WTC11 (cell line): Measurements from ENCODE around the gene LCT. TPM values are rescaled to one million over a fixed set of nuclear protein-coding genes. Genes with fewer than 3 reads are reported as not detected.

Experiments used
- ATAC-seq: fragments of 200-7000 bp; cut with Tn5 transposase; 2 replicates; pipeline ENCODE4 v1.10.0; 2021; ENCODE audit warnings: mild to moderate bottlenecking, moderate library complexity
- CTCF ChIA-PET: fragments of 300-600 bp; sonication (Branson Sonifier 250); formaldehyde crosslinking; loops from one replicate; lab custom pipeline; 2021; ENCODE audit warnings: antibody characterized with exemption; lab: Charles Lee
- POLR2A ChIA-PET: fragments of 350-600 bp; sonication (Branson Sonifier 250); formaldehyde crosslinking; loops from one replicate; lab custom pipeline; 2021; ENCODE audit warnings: antibody characterized with exemption; lab: Charles Lee
- DNase-seq: peaks from one replicate; pipeline ENCODE4 v3.0.0; 2021; ENCODE audit warnings: low spot score
- H3K27ac Mint-ChIP-seq: 2 replicates; pipeline ENCODE4 v1.8.0; 2021; ENCODE audit warnings: mixed read lengths
- H3K27me3 Mint-ChIP-seq: 2 replicates; pipeline ENCODE4 v1.8.0; 2021; ENCODE audit warnings: low read depth, mild to moderate bottlenecking, moderate library complexity, mixed read lengths
- H3K36me3 Mint-ChIP-seq: 2 replicates; pipeline ENCODE4 v1.8.0; 2021; ENCODE audit warnings: mixed read lengths
- H3K4me1 Mint-ChIP-seq: 2 replicates; pipeline ENCODE4 v1.8.0; 2022; ENCODE audit warnings: mixed read lengths
- H3K4me3 Mint-ChIP-seq: 2 replicates; pipeline ENCODE4 v1.8.0; 2021; ENCODE audit warnings: mild to moderate bottlenecking, moderate library complexity, mixed read lengths
- H3K9me3 Mint-ChIP-seq: 2 replicates; pipeline ENCODE4 v1.8.0; 2021; ENCODE audit warnings: mixed read lengths
- E2F1 ChIP-seq: sonication (generic); formaldehyde crosslinking; IDR thresholded peaks from 2 replicates; pipeline ENCODE4 v1.8.0; 2022; ENCODE audit warnings: mild to moderate bottlenecking, missing genetic modification reagents
- GABPB1 ChIP-seq: sonication (generic); formaldehyde crosslinking; IDR thresholded peaks from 2 replicates; pipeline ENCODE4 v1.8.1; 2023; ENCODE audit warnings: mild to moderate bottlenecking, missing genetic modification reagents
- HMGA2 ChIP-seq: fragments of 250-450 bp; sonication (Bioruptor Pico); IDR thresholded peaks from 2 replicates; pipeline ENCODE4 v1.4.0; 2021; ENCODE audit warnings: mild to moderate bottlenecking, moderate library complexity
- IRF2 ChIP-seq: sonication (generic); formaldehyde crosslinking; IDR thresholded peaks from 2 replicates; pipeline ENCODE4 v1.8.0; 2022; ENCODE audit warnings: low read depth, missing genetic modification reagents, borderline replicate concordance
- STAT6 ChIP-seq: sonication (generic); formaldehyde crosslinking; conservative IDR thresholded peaks from 2 replicates; pipeline ENCODE4 v1.8.1; 2023; ENCODE audit warnings: mild to moderate bottlenecking, low read depth, missing genetic modification reagents, moderate library complexity
- TP53 ChIP-seq: sonication (generic); formaldehyde crosslinking; IDR thresholded peaks from 2 replicates; pipeline ENCODE4 v1.8.1; 2023; ENCODE audit warnings: mild to moderate bottlenecking, missing genetic modification reagents
- total RNA-seq: library from RNA; stranded (reverse); gene quantifications from 3 replicates; pipeline ENCODE4 v1.2.3, GENCODE V29; 2021
- TF ChIP-seq, protein P1 (sequence below): sonication (generic); formaldehyde crosslinking; IDR thresholded peaks from 2 replicates; pipeline ENCODE4 v1.8.1; 2023; ENCODE audit warnings: mild to moderate bottlenecking, moderate library complexity, missing genetic modification reagents
- TF ChIP-seq, protein P2 (sequence below): fragments of 200-600 bp; IDR thresholded peaks from 2 replicates; pipeline ENCODE4 v1.8.0; 2022; ENCODE audit warnings: antibody characterized with exemption
- TF ChIP-seq, protein P3 (sequence below): sonication (generic); formaldehyde crosslinking; IDR thresholded peaks from 2 replicates; pipeline ENCODE4 v1.8.0; 2023; ENCODE audit warnings: missing genetic modification reagents, mild to moderate bottlenecking, borderline replicate concordance

Gene LCT
- total RNA-seq, 1 experiment from 2014 or later, result 0.02 TPM

GRCh38 chr2:135790423-135790822 lies 46.6 kb downstream of the LCT start (continued):
- TF ChIP-seq, protein P1, sequence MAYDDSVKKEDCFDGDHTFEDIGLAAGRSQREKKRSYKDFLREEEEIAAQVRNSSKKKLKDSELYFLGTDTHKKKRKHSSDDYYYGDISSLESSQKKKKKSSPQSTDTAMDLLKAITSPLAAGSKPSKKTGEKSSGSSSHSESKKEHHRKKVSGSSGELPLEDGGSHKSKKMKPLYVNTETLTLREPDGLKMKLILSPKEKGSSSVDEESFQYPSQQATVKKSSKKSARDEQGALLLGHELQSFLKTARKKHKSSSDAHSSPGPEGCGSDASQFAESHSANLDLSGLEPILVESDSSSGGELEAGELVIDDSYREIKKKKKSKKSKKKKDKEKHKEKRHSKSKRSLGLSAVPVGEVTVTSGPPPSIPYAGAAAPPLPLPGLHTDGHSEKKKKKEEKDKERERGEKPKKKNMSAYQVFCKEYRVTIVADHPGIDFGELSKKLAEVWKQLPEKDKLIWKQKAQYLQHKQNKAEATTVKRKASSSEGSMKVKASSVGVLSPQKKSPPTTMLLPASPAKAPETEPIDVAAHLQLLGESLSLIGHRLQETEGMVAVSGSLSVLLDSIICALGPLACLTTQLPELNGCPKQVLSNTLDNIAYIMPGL (CRISPR knock-in tag), result no peak

- DNase-seq, result no peak
- ChIA-PET CTCF (interaction anchor here (2.4 kb wide), 1 partner anchor 11 kb away, joined by 9 read pairs; no protein-coding TSS in a partner anchor), POLR2A (interaction anchor here (0.6 kb wide), 1 partner anchor 11 kb away, joined by 5 read pairs; no protein-coding TSS in a partner anchor)
- peaks cover 15% of the 10 kb centered on the region for H3K9me3 Mint-ChIP-seq
- no peak for TF ChIP-seq TP53 (CRISPR knock-in tag)
- H3K36me3 Mint-ChIP-seq, result peaks cover 43% of the 10 kb centered on the region
- no peaks in the 10 kb centered on the region for H3K27me3 Mint-ChIP-seq
- H3K4me3 Mint-ChIP-seq, result no peak overlapping the region
- peaks cover 12% of the 10 kb centered on the region for H3K4me1 Mint-ChIP-seq
- H3K27ac Mint-ChIP-seq, result no peak overlapping the region
- ATAC-seq, result no peak
Observed at GRCh38 chr2:135786823-135787222, 50.2 kb downstream of the LCT start.

GRCh38 chr2:135785032-135785431 lies 52.0 kb downstream of the LCT start:
- Mint-ChIP-seq H3K27ac (no peak overlapping the region), H3K27me3 (no peaks in the 10 kb centered on the region), H3K4me3 (no peak overlapping the region), H3K36me3 (peaks cover 61% of the 10 kb centered on the region), H3K4me1 (peaks cover 17% of the 10 kb centered on the region), H3K9me3 (peaks cover 11% of the 10 kb centered on the region)
- ATAC-seq, result no peak
- TF ChIP-seq, protein P2, sequence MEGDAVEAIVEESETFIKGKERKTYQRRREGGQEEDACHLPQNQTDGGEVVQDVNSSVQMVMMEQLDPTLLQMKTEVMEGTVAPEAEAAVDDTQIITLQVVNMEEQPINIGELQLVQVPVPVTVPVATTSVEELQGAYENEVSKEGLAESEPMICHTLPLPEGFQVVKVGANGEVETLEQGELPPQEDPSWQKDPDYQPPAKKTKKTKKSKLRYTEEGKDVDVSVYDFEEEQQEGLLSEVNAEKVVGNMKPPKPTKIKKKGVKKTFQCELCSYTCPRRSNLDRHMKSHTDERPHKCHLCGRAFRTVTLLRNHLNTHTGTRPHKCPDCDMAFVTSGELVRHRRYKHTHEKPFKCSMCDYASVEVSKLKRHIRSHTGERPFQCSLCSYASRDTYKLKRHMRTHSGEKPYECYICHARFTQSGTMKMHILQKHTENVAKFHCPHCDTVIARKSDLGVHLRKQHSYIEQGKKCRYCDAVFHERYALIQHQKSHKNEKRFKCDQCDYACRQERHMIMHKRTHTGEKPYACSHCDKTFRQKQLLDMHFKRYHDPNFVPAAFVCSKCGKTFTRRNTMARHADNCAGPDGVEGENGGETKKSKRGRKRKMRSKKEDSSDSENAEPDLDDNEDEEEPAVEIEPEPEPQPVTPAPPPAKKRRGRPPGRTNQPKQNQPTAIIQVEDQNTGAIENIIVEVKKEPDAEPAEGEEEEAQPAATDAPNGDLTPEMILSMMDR, result 0 out of 2 replicates have a peak, but pooled peaks have one; percentile 9
- TF ChIP-seq, protein P3, sequence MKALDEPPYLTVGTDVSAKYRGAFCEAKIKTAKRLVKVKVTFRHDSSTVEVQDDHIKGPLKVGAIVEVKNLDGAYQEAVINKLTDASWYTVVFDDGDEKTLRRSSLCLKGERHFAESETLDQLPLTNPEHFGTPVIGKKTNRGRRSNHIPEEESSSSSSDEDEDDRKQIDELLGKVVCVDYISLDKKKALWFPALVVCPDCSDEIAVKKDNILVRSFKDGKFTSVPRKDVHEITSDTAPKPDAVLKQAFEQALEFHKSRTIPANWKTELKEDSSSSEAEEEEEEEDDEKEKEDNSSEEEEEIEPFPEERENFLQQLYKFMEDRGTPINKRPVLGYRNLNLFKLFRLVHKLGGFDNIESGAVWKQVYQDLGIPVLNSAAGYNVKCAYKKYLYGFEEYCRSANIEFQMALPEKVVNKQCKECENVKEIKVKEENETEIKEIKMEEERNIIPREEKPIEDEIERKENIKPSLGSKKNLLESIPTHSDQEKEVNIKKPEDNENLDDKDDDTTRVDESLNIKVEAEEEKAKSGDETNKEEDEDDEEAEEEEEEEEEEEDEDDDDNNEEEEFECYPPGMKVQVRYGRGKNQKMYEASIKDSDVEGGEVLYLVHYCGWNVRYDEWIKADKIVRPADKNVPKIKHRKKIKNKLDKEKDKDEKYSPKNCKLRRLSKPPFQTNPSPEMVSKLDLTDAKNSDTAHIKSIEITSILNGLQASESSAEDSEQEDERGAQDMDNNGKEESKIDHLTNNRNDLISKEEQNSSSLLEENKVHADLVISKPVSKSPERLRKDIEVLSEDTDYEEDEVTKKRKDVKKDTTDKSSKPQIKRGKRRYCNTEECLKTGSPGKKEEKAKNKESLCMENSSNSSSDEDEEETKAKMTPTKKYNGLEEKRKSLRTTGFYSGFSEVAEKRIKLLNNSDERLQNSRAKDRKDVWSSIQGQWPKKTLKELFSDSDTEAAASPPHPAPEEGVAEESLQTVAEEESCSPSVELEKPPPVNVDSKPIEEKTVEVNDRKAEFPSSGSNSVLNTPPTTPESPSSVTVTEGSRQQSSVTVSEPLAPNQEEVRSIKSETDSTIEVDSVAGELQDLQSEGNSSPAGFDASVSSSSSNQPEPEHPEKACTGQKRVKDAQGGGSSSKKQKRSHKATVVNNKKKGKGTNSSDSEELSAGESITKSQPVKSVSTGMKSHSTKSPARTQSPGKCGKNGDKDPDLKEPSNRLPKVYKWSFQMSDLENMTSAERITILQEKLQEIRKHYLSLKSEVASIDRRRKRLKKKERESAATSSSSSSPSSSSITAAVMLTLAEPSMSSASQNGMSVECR (CRISPR knock-in tag), result no peak
- TF ChIP-seq IRF2 (CRISPR knock-in tag), result no peak
- TF ChIP-seq HMGA2, result no peak
- no peak for TF ChIP-seq E2F1 (CRISPR knock-in tag)
- TF ChIP-seq GABPB1, result peak; percentile 28; the same call in 1 of the 2 replicates
- TF ChIP-seq STAT6 (CRISPR knock-in tag), result no peak
- no peak for DNase-seq
- POLR2A ChIA-PET, result interaction anchor here (0.6 kb wide), 1 partner anchor 36 kb away, joined by 3 read pairs; no protein-coding TSS in a partner anchor
- CTCF ChIA-PET, result interaction anchor here (0.6 to 1.0 kb wide), 3 partner anchors 12 to 796 kb away, joined by 3 read pairs; no protein-coding TSS in a partner anchor
